GM23338 (cell line): ENCODE results near the gene AATF. TPM values are rescaled to one million over a fixed set of nuclear protein-coding genes. Genes with fewer than 3 reads are reported as not detected.

ENCODE experiments used
- ATAC-seq: fragments of 200-7000 bp; cut with Tn5 transposase; 3 replicates; pipeline ENCODE4 v1.9.1; 2020
- DNase-seq: peaks from one replicate; pipeline ENCODE4 v3.0.0-alpha.2; 2015; ENCODE audit warnings: low spot score
- H2AFZ ChIP-seq: fragments of 200-600 bp; sonication (generic); 2 replicates; pipeline ENCODE4 v1.8.0; 2016; ENCODE audit warnings: antibody characterized with exemption, mild to moderate bottlenecking, moderate library complexity
- H3F3A ChIP-seq: fragments of 200-600 bp; sonication (generic); replicated peaks from 2 replicates; pipeline ENCODE4 v1.8.0; 2017; ENCODE audit warnings: antibody characterized with exemption, mixed run types, low read depth
- H3K27ac ChIP-seq: fragments of 200-600 bp; sonication (generic); 2 replicates; pipeline ENCODE4 v1.6.1; 2016; ENCODE audit warnings: low read depth
- H3K27me3 ChIP-seq: fragments of 200-600 bp; sonication (generic); 2 replicates; pipeline ENCODE4 v1.8.0; 2016; ENCODE audit warnings: mild to moderate bottlenecking, mixed run types, moderate library complexity; ENCODE audit not compliant: insufficient read depth
- H3K36me3 ChIP-seq: fragments of 200-600 bp; sonication (generic); 2 replicates; pipeline ENCODE4 v1.8.0; 2016; ENCODE audit warnings: mild to moderate bottlenecking; ENCODE audit not compliant: insufficient read depth
- H3K4me1 ChIP-seq: fragments of 200-600 bp; sonication (generic); 2 replicates; pipeline ENCODE4 v1.8.0; 2016; ENCODE audit warnings: mild to moderate bottlenecking, moderate library complexity; ENCODE audit not compliant: insufficient read depth
- H3K4me2 ChIP-seq: fragments of 200-600 bp; sonication (generic); 2 replicates; pipeline ENCODE4 v1.7.1; 2017; ENCODE audit warnings: mixed run types
- H3K4me3 ChIP-seq: fragments of 200-600 bp; sonication (generic); 2 replicates; pipeline ENCODE4 v1.6.1; 2016; ENCODE audit warnings: mixed run types
- H3K79me2 ChIP-seq: fragments of 200-600 bp; sonication (generic); replicated peaks from 2 replicates; pipeline ENCODE4 v1.8.0; 2017; ENCODE audit warnings: mild to moderate bottlenecking; ENCODE audit not compliant: insufficient read depth
- H3K9me2 ChIP-seq: fragments of 200-600 bp; sonication (generic); 2 replicates; pipeline ENCODE4 v1.8.0; 2017; ENCODE audit not compliant: insufficient read depth
- H4K20me1 ChIP-seq: fragments of 200-600 bp; sonication (generic); replicated peaks from 2 replicates; pipeline ENCODE4 v1.8.0; 2017; ENCODE audit warnings: mild to moderate bottlenecking; ENCODE audit not compliant: insufficient read depth
- H3K27ac Mint-ChIP-seq: 2 replicates; pipeline ENCODE4 v1.8.0; 2020; ENCODE audit warnings: inconsistent platforms, mild to moderate bottlenecking, moderate library complexity, mixed read lengths
- H3K27me3 Mint-ChIP-seq: 3 replicates; pipeline ENCODE4 v1.8.0; 2022; ENCODE audit warnings: low read depth, mild to moderate bottlenecking, moderate library complexity, mixed read lengths, inconsistent platforms; ENCODE audit not compliant: insufficient read depth, poor library complexity
- H3K36me3 Mint-ChIP-seq: 3 replicates; pipeline ENCODE4 v1.8.0; 2021; ENCODE audit warnings: low read depth, mild to moderate bottlenecking, inconsistent platforms, moderate library complexity, mixed read lengths
- H3K4me1 Mint-ChIP-seq: 3 replicates; pipeline ENCODE4 v1.8.0; 2020; ENCODE audit warnings: mild to moderate bottlenecking, inconsistent platforms, mixed read lengths
- H3K4me3 Mint-ChIP-seq: 3 replicates; pipeline ENCODE4 v1.8.0; 2021; ENCODE audit warnings: moderate library complexity, mild to moderate bottlenecking, inconsistent platforms, mixed read lengths
- H3K9me3 Mint-ChIP-seq: 3 replicates; pipeline ENCODE4 v1.8.0; 2020; ENCODE audit warnings: moderate library complexity, mild to moderate bottlenecking, inconsistent platforms, mixed read lengths
- EZH2 ChIP-seq: fragments of 200-600 bp; sonication (generic); IDR thresholded peaks from one replicate; pipeline ENCODE4 v1.8.0; 2017; ENCODE audit warnings: antibody characterized with exemption, mild to moderate bottlenecking, low read depth; ENCODE audit not compliant: unreplicated experiment
- EZH2phosphoT487 ChIP-seq: fragments of 200-600 bp; sonication (generic); IDR thresholded peaks from one replicate; pipeline ENCODE4 v1.8.1; 2018; ENCODE audit warnings: antibody characterized with exemption; ENCODE audit not compliant: unreplicated experiment
- JUNB ChIP-seq: IDR thresholded peaks from one replicate; pipeline ENCODE4 v1.6.1; 2016; ENCODE audit warnings: antibody characterized with exemption; ENCODE audit not compliant: unreplicated experiment
- NANOG ChIP-seq: IDR thresholded peaks from 2 replicates; pipeline ENCODE4 v1.6.1; 2016; ENCODE audit warnings: antibody characterized with exemption, borderline replicate concordance
- polyA plus RNA-seq: library from polyadenylated mRNA; unstranded; fragments of >200 nt; fragmentation: Nextera tagmentation; extraction: Ambion mirVana; gene quantifications from 2 replicates; pipeline ENCODE4 v1.2.1, GENCODE V29; 2016
- total RNA-seq: library from RNA; depleted of rRNA; stranded (reverse); fragments of >200 nt; shearing (Covaris generic); gene quantifications from 2 replicates; pipeline ENCODE4 v1.2.3, GENCODE V29; 2014
- TF ChIP-seq, protein P1 (sequence below): fragments of 250-450 bp; sonication (Bioruptor Pico); IDR thresholded peaks from 2 replicates; pipeline ENCODE4 v1.5.0; 2020; ENCODE audit warnings: mild to moderate bottlenecking, moderate library complexity

The AATF gene
- total and polyA plus RNA-seq, 2 experiments from 2014 or later, result 40.2 to 71.2 TPM

DNA sequence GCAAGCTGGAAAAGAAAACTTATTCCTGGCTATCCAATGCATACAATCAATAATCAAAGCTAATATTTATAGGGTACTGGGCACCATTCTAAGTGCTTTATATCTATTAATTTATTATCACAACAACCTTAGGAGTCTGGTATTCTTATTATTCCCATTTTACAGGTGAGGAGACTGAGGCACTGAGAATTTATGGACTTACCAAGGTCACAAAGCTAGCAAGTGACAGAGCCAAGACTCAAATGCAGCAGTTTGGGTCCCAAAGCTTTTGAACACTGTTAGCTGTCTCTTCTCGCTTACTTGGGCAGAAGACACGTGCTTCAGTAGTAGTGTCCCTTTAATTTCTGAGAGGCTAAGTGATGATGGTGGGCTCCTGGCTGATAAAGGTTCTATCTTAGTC is 152.6 kb downstream of the AATF start:
- H3K79me2 ChIP-seq, result no peaks in the 10 kb centered on the region
- DNase-seq, result no peak
- peaks cover 43% of the 10 kb centered on the region for H3K4me1 Mint-ChIP-seq
- no peak overlapping the region for H3K27ac Mint-ChIP-seq
- H3K4me1 ChIP-seq, result peaks cover 33% of the 10 kb centered on the region
- H3K9me2 ChIP-seq, result no peaks in the 10 kb centered on the region
- H3K36me3 ChIP-seq, result peaks cover 17% of the 10 kb centered on the region
- peaks cover 42% of the 10 kb centered on the region for H3K36me3 Mint-ChIP-seq
- H3K4me3 ChIP-seq, result no peak overlapping the region
- H3F3A ChIP-seq, result no peaks in the 10 kb centered on the region; the same call in 1 of the 2 replicates
- TF ChIP-seq NANOG (no peak), EZH2phosphoT487 (no peak)
- ATAC-seq, result no peak
- H2AFZ ChIP-seq, result no peak overlapping the region
- no peaks in the 10 kb centered on the region for H4K20me1 ChIP-seq
- no peaks in the 10 kb centered on the region for H3K27me3 ChIP-seq
- H3K9me3 Mint-ChIP-seq, result no peaks in the 10 kb centered on the region
- H3K27ac ChIP-seq, result 0 out of 2 replicates have a peak overlapping the region, but pooled peaks have one; percentile 53
- H3K4me2 ChIP-seq, result no peak overlapping the region
- H3K27me3 Mint-ChIP-seq, result peaks cover 7% of the 10 kb centered on the region
- H3K4me3 Mint-ChIP-seq, result no peak overlapping the region

GRCh38 chr17:37103231-37103630 is 154.5 kb downstream of the AATF start:
- no peaks in the 10 kb centered on the region for H4K20me1 ChIP-seq
- H3K4me1 ChIP-seq, result peaks cover 51% of the 10 kb centered on the region
- no peak for TF ChIP-seq EZH2
- no peak for TF ChIP-seq JUNB
- TF ChIP-seq, protein P1, sequence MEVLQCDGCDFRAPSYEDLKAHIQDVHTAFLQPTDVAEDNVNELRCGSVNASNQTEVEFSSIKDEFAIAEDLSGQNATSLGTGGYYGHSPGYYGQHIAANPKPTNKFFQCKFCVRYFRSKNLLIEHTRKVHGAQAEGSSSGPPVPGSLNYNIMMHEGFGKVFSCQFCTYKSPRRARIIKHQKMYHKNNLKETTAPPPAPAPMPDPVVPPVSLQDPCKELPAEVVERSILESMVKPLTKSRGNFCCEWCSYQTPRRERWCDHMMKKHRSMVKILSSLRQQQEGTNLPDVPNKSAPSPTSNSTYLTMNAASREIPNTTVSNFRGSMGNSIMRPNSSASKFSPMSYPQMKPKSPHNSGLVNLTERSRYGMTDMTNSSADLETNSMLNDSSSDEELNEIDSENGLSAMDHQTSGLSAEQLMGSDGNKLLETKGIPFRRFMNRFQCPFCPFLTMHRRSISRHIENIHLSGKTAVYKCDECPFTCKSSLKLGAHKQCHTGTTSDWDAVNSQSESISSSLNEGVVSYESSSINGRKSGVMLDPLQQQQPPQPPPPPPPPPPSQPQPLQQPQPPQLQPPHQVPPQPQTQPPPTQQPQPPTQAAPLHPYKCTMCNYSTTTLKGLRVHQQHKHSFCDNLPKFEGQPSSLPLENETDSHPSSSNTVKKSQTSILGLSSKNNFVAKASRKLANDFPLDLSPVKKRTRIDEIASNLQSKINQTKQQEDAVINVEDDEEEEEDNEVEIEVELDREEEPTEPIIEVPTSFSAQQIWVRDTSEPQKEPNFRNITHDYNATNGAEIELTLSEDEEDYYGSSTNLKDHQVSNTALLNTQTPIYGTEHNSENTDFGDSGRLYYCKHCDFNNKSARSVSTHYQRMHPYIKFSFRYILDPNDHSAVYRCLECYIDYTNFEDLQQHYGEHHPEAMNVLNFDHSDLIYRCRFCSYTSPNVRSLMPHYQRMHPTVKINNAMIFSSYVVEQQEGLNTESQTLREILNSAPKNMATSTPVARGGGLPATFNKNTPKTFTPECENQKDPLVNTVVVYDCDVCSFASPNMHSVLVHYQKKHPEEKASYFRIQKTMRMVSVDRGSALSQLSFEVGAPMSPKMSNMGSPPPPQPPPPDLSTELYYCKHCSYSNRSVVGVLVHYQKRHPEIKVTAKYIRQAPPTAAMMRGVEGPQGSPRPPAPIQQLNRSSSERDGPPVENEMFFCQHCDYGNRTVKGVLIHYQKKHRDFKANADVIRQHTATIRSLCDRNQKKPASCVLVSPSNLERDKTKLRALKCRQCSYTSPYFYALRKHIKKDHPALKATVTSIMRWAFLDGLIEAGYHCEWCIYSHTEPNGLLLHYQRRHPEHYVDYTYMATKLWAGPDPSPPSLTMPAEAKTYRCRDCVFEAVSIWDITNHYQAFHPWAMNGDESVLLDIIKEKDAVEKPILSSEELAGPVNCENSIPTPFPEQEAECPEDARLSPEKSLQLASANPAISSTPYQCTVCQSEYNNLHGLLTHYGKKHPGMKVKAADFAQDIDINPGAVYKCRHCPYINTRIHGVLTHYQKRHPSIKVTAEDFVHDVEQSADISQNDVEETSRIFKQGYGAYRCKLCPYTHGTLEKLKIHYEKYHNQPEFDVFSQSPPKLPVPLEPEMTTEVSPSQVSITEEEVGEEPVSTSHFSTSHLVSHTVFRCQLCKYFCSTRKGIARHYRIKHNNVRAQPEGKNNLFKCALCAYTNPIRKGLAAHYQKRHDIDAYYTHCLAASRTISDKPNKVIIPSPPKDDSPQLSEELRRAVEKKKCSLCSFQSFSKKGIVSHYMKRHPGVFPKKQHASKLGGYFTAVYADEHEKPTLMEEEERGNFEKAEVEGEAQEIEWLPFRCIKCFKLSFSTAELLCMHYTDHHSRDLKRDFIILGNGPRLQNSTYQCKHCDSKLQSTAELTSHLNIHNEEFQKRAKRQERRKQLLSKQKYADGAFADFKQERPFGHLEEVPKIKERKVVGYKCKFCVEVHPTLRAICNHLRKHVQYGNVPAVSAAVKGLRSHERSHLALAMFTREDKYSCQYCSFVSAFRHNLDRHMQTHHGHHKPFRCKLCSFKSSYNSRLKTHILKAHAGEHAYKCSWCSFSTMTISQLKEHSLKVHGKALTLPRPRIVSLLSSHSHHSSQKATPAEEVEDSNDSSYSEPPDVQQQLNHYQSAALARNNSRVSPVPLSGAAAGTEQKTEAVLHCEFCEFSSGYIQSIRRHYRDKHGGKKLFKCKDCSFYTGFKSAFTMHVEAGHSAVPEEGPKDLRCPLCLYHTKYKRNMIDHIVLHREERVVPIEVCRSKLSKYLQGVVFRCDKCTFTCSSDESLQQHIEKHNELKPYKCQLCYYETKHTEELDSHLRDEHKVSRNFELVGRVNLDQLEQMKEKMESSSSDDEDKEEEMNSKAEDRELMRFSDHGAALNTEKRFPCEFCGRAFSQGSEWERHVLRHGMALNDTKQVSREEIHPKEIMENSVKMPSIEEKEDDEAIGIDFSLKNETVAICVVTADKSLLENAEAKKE (CRISPR knock-in tag), result no peak
- no peak for TF ChIP-seq NANOG
- H3K4me2 ChIP-seq, result no peak overlapping the region
- no peaks in the 10 kb centered on the region for H3K27me3 ChIP-seq
- H3K36me3 ChIP-seq, result 0 out of 2 replicates have a peak, but pooled peaks cover 4% of the 10 kb centered on the region
- H3K9me3 Mint-ChIP-seq, result no peaks in the 10 kb centered on the region
- DNase-seq (no peak), ATAC-seq (no peak)
- no peaks in the 10 kb centered on the region for H3K9me2 ChIP-seq
- H3K27ac Mint-ChIP-seq, result peak overlapping the region; percentile 62
- peaks cover 15% of the 10 kb centered on the region for H3F3A ChIP-seq
- H3K4me3 Mint-ChIP-seq, result no peak overlapping the region
- no peak overlapping the region for H3K4me3 ChIP-seq
- no peak overlapping the region for H2AFZ ChIP-seq
- no peaks in the 10 kb centered on the region for H3K79me2 ChIP-seq
- peaks cover 22% of the 10 kb centered on the region for H3K36me3 Mint-ChIP-seq
- H3K27ac ChIP-seq, result peak overlapping the region; percentile 45
- H3K27me3 Mint-ChIP-seq, result peaks cover 7% of the 10 kb centered on the region
- H3K4me1 Mint-ChIP-seq, result peaks cover 62% of the 10 kb centered on the region
